NCI-H2196 treated with DMSO at 0.1 percent for 48 hours (cell line): Measurements from ENCODE around the gene ATF4.
A peak's percentile ranks its signal among the peaks of the same experiment; 100 is the strongest.
"Not testable (repeated sequence)": the region's sequence is repeated elsewhere in the genome, so short reads cannot be mapped to it uniquely, and the experiment has no call there.

ENCODE experiments used
- DNase-seq: peaks from one replicate; lab custom pipeline; 2025; ENCODE audit not compliant: unreplicated experiment; lab: John Stamatoyannopoulos, UW

Gene ATF4

GRCh38 chr22:39510529-39511149 lies 9.7 kb upstream of the ATF4 start:
- no peak for DNase-seq

- DNase-seq = no peak
Measured at GRCh38 chr22:39511226-39511625, 9.1 kb upstream of the ATF4 start.

DNA sequence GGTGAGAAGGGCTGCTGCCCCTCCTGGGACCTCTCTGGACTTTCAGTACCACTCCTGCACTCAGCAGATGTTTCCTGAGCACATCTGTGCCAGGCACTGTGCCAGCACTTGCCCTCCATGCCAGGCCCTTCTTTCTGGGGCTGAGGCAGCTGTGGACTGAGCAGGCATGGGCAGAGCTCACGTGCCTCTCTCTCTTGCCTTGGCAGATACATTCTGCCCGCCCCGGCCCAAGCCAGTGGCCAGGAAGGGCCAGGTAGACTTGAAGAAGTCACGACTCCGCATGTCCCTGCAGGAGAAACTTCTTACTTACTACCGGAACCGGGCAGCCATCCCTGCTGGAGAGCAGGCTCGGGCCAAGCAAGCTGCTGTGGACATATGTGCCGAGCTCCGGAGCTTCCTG lies 8.3 kb upstream of the ATF4 start:
- DNase-seq = no peak

DNA sequence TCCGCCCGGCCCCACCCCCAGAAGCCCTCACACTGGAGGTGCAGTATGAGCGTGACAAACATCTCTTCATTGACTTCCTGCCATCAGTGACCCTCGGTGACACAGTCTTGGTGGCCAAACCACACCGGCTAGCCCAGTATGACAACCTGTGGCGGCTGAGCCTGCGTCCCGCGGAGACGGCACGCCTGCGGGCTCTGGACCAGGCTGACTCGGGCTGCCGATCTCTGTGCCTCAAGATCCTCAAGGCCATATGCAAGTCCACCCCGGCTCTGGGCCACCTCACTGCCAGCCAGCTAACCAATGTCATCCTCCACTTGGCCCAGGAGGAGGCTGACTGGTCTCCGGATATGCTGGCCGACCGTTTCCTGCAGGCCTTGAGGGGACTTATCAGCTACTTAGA lies 6.6 kb upstream of the ATF4 start:
- DNase-seq = no peak

GRCh38 chr22:39514373-39514973 lies 5.9 kb upstream of the ATF4 start:
- DNase-seq = no peak

DNA sequence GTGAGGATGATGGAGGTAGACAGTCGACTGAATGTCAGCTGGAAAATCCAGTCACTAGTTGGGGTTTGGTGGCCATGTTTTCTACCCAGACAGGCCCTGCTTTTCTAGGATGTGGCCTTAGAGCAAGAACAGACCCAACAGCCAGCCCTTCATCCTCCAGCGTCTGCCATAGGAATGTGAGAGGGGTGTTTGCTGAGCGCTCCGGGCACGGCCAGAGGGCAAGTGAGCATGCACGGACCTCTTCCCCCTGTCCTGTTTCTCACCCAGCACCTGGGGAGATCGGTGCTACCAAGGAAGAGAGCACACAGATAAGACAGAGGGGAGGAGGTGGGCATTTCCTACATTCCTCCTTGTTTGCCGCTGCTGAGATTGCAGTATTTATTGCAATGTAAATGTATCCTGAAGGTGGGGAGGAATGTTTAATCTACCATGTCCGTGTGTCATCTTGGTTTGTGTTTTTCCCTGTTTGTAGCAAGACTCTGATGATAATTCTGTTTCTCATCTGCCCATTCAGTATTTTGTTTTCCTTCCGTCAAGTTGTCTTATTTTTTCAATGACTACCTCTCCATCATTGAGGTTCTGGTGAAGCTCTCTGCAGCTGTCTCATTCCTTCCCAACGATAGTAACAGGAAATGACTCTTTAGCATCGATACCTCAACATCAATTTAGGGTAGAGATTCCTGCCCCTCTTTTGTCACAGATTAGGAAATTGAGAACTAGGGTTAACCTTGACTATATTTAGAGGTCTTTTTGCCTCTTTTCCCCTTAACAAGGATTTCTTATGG lies 4.9 kb upstream of the ATF4 start:
- DNase-seq = no peak

- no peak for DNase-seq
Measured at GRCh38 chr22:39517470-39517869, 2.9 kb upstream of the ATF4 start.

GRCh38 chr22:39518144-39518786 lies 2.1 kb upstream of the ATF4 start:
- no peak for DNase-seq

GRCh38 chr22:39518996-39519680 lies 1.2 kb upstream of the ATF4 start:
- DNase-seq = no peak

DNA sequence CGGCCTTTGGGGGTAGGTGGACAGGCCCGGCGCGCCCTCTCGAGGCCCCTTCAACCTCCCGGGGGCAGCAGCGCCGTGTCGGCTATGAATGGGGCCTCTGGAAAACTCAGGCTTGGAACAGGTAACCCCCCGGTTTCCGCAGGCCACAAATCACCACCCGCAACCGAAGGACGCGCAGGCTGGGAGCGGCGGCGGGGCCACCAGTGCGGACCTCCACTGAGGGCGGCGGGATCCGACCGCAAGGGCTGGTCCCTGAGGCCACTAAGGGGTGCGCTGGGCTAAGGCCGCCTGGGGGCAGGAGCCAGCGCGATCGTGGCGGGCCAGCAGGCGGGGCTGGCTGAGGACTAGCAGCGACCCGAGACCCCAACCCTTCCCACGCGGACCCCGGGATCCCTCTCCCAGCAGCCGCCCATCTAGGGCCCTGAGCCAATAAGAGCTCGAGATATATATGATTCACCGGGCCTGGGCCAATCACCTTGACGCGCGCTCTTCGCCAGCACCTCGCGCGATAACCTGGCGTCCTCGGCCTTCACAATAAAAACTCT lies 609 bp upstream of the ATF4 start:
- peak; percentile 87 for DNase-seq

DNA sequence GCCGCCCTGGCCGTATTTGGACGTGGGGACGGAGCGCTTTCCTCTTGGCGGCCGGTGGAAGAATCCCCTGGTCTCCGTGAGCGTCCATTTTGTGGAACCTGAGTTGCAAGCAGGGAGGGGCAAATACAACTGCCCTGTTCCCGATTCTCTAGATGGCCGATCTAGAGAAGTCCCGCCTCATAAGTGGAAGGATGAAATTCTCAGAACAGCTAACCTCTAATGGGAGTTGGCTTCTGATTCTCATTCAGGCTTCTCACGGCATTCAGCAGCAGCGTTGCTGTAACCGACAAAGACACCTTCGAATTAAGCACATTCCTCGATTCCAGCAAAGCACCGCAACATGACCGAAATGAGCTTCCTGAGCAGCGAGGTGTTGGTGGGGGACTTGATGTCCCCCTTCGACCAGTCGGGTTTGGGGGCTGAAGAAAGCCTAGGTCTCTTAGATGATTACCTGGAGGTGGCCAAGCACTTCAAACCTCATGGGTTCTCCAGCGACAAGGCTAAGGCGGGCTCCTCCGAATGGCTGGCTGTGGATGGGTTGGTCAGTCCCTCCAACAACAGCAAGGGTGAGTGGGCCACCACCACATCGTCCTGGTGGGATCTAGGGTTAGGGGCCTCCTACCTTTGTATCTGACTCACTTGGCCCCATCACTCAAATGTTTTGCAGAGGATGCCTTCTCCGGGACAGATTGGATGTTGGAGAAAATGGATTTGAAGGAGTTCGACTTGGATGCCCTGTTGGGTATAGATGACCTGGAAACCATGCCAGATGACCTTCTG lies 934 bp downstream of the ATF4 start:
- peak; percentile 32 for DNase-seq

GRCh38 chr22:39522091-39522490 lies 1.7 kb downstream of the ATF4 start:
- DNase-seq = not testable (repeated sequence)

- DNase-seq = no peak
Measured at GRCh38 chr22:39522567-39523300, 2.4 kb downstream of the ATF4 start.

GRCh38 chr22:39524089-39524752 lies 3.9 kb downstream of the ATF4 start:
- DNase-seq = no peak

- no peak for DNase-seq
Measured at GRCh38 chr22:39524753-39525657, 4.6 kb downstream of the ATF4 start.

DNA sequence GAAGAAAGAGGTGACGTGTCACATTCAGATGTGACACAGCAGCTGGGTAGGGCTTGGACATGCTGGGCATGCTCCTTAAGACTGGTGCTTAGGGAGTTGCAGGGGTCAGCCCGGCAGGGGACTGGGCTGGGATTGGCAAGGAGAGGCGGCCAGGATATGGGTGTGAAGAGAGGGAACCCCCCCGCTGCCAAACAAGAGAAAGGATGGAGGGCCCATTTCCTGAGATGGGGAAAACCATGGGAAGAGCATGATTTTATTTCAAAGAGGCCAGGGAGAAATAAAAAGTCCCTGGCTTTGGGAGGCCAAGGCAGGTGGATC lies 5.3 kb downstream of the ATF4 start:
- DNase-seq = no peak

DNA sequence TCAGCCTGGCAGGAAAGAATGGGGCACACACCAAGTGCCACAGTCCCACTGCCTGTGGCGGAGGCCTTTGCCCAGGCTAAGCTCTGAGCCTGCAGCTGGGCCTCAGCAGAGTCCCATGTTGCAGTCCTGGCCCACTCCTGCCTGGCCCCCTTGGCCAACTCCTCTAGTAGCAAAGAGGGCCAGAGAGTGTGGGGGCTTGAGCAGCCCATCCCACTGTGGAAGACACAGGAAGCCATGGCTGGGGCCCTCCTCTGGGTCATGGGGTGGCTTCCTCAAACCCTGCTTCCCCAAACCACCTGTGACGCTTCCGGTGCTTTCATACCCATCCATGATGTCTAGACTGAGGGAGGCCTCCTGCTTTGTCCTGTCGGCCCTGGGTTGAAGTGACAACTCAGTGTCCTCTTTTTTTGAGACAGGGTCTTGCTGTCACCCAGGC lies 6.4 kb downstream of the ATF4 start:
- DNase-seq = no peak

- peak; percentile 18 for DNase-seq
Measured at GRCh38 chr22:39527481-39527961, 7.2 kb downstream of the ATF4 start.
